ENCODE results near the gene CDH4.

Gene CDH4

DNA sequence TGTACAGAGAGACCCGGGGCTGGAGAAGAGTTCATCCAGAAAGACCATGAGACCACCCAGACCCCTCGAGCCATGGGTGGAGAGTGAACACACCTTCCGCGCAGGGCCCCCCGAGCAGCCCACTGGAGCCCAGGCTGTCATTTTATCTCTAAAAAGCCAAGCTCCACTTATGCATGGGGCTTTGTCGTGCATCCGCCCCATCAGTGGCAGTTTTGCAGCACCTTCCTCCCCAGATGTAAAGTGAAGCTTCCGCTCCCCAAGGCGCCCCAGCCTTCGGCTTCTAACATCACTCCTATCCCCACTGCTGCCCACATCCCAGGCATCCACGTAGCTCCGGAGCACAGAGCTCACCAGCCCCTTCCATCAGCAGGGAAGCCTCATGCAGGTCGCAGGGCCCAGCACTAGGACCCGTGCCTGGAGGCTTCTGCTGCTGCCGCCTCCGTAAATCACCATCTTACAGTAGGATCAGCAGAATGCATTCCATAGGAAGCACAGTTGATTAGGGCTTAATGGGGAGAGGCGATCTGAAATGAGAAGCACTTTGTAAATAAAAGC is 512.5 kb downstream of the CDH4 start:
- in situ Hi-C loops (cut with HindIII; ENCODE audit: low pct_unique_long_range_greater_than_20kb, low sequenced_read_pairs), result no loop called here
- no peak for TF ChIP-seq JUND (IDR thresholded peaks at IDR 0.05; ENCODE audit: low read depth)
- no peak for DNase-seq (ENCODE audit: low read depth in 1 of 2, low spot score in 1 of 2)

- in situ Hi-C loops (cut with HindIII; ENCODE audit: low pct_unique_long_range_greater_than_20kb, low sequenced_read_pairs), result no loop called here
- no peak for TF ChIP-seq JUND (IDR thresholded peaks at IDR 0.05; ENCODE audit: low read depth)
- no peak for DNase-seq (ENCODE audit: low read depth in 1 of 2, low spot score in 1 of 2)
These were observed 513.2 kb downstream of the CDH4 start for GRCh38 chr20:61765081-61765870.

DNA sequence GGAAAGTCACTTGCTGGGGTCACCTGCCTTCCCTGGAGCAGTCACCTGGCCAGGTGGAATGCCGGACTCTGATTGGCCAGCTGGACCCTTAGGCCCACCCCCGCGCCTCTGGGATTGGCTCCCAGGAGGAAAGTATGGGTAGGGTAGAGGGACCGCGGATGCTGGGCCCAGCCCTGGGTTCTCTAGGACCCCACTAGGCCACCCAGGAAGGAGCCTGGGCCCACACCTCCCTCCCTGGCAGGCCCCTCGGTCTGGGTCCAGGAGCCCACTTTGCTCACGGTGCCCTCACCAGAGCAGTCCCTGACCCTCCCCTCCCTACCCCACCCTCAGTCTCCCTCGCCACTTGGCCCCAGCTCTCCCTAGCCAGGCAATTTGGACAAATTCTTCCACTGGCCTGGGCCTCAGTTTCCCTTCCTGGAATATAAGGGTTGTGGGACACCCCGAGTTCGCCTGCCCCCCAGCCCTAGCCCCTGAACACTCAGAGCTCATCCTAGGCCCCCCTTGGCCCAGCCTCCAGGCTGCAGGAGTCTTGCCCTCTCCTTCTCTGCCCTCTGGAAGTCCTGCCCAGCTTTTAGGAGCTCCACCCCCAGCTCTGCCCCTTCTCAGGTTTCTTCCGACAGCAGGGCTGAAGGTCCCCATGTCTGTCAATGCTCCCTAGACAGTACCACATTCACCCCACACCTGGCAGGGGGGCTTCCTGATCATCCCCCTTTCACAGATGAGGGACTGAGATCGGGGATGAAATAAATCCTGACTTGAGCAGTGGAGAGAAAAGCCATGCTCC is 514.0 kb downstream of the CDH4 start:
- no peak for TF ChIP-seq JUND (IDR thresholded peaks at IDR 0.05; ENCODE audit: low read depth)
- no peak for DNase-seq (ENCODE audit: low read depth in 1 of 2, low spot score in 1 of 2)
- in situ Hi-C loops (cut with HindIII; ENCODE audit: low pct_unique_long_range_greater_than_20kb, low sequenced_read_pairs), result no loop called here

GRCh38 chr20:61766921-61767610 is 515.0 kb downstream of the CDH4 start:
- no peak for TF ChIP-seq JUND (IDR thresholded peaks at IDR 0.05; ENCODE audit: low read depth)
- no peak for DNase-seq (ENCODE audit: low read depth in 1 of 2, low spot score in 1 of 2)
- in situ Hi-C loops (cut with HindIII; ENCODE audit: low pct_unique_long_range_greater_than_20kb, low sequenced_read_pairs), result no loop called here

- DNase-seq (ENCODE audit: low read depth in 1 of 2, low spot score in 1 of 2), result no peak
- TF ChIP-seq JUND (IDR thresholded peaks at IDR 0.05; ENCODE audit: low read depth), result no peak
- in situ Hi-C loops (cut with HindIII; ENCODE audit: low pct_unique_long_range_greater_than_20kb, low sequenced_read_pairs), result no loop called here
These were observed 515.9 kb downstream of the CDH4 start for GRCh38 chr20:61767761-61768494.

- no peak for TF ChIP-seq JUND (IDR thresholded peaks at IDR 0.05; ENCODE audit: low read depth)
- no peak for DNase-seq (ENCODE audit: low read depth in 1 of 2, low spot score in 1 of 2)
- in situ Hi-C loops (cut with HindIII; ENCODE audit: low pct_unique_long_range_greater_than_20kb, low sequenced_read_pairs), result no loop called here
These were observed 516.7 kb downstream of the CDH4 start for GRCh38 chr20:61768571-61769285.

DNA sequence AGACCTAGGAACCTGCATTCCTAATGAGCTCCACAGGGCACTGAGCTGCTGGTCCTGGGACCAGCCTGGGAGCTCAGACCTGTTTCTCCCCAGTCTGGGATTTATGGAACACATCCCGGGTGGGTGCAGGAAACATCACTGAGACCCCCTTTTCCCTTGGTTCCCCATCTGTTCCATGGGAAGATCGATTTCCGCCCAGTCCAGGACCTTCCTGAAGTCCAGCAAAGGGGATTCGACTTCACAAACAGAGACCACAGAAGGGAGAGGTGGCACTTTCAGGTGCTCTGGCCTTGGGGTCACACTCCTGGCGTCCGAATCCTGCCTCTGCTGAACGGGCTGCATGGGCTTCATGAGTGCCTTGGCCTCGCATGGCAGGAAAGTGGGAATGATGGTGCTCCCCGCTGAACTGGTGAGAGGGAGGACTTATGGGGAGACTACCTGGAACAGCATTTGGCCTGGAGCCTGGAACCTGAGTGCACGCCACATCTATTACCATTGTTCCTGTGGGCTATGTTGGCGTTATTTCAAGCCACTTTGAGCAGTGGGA is 517.3 kb downstream of the CDH4 start:
- no peak for TF ChIP-seq JUND (IDR thresholded peaks at IDR 0.05; ENCODE audit: low read depth)
- DNase-seq (ENCODE audit: low read depth in 1 of 2, low spot score in 1 of 2), result no peak
- in situ Hi-C loops (cut with HindIII; ENCODE audit: low pct_unique_long_range_greater_than_20kb, low sequenced_read_pairs), result no loop called here

- in situ Hi-C loops (cut with HindIII; ENCODE audit: low pct_unique_long_range_greater_than_20kb, low sequenced_read_pairs), result no loop called here
- no peak for DNase-seq (ENCODE audit: low read depth in 1 of 2, low spot score in 1 of 2)
- TF ChIP-seq JUND (IDR thresholded peaks at IDR 0.05; ENCODE audit: low read depth), result no peak
These were observed 518.1 kb downstream of the CDH4 start for GRCh38 chr20:61770113-61770585.

GRCh38 chr20:61771805-61772350 is 519.8 kb downstream of the CDH4 start:
- in situ Hi-C loops (cut with HindIII; ENCODE audit: low pct_unique_long_range_greater_than_20kb, low sequenced_read_pairs), result no loop called here
- DNase-seq (ENCODE audit: low read depth in 1 of 2, low spot score in 1 of 2), result no peak
- TF ChIP-seq JUND (IDR thresholded peaks at IDR 0.05; ENCODE audit: low read depth), result no peak

DNA sequence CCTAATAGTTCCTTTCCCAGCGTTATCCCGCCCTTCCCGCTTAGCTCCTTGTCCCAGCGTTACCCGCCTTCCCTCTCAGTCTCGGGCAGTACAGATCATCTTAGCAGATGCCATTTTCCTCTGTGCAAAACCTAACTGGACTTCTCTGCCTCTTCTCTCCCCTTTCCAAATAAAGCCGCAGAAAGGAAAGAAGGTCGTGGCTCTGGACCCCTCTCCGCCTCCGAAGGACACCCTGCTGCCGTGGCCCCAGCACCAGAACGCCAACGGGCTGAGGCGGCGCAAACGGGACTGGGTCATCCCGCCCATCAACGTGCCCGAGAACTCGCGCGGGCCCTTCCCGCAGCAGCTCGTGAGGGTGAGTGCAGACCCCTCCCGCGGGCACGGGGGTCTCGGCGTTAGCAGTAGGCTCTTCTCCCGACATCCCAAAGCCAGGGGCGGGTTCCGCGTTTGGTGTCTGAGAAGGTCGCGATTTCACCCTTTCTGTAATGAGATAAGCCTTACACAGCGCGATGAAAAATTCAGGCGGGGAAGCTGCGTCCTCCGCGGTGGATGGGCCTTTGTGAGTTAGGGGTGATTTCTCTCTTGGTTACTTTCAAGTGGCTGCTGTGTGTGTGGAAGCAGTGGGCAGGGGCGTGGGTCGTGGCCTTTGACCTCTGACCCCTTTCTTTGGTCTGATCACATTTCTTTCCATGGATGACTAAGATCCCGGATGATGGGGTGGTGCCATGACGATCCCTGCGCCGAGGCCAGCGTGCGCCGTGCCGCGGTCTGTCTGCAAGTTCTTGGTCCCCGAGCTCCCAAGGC is 521.0 kb downstream of the CDH4 start:
- TF ChIP-seq JUND (IDR thresholded peaks at IDR 0.05; ENCODE audit: low read depth), result no peak
- DNase-seq (ENCODE audit: low read depth in 1 of 2, low spot score in 1 of 2), result no peak
- in situ Hi-C loops (cut with HindIII; ENCODE audit: low pct_unique_long_range_greater_than_20kb, low sequenced_read_pairs), result no loop called here

All from T47D (cell line).